Urothelium cell line (cell line): ENCODE measurements around the gene OR2M4.
"Not testable (repeated sequence)": the region's sequence is repeated elsewhere in the genome, so short reads cannot be mapped to it uniquely, and the experiment has no call there.

Experiments
- DNase-seq: peaks from one replicate; pipeline ENCODE4 v3.0.0; 2011; ENCODE audit warnings: low spot score, mixed read lengths
- FAIRE-seq: peaks from 2 replicates; lab custom pipeline; 2011; peaks lifted over from hg19 to GRCh38; lab: Jason Lieb, UNC

OR2M4 gene

GRCh38 chr1:248231117-248231516 is at the start of gene OR2M4:
OR2M4 (plus strand) TSS chr1:248231417; CDS start chr1:248238929, 7,512 bp downstream.
- no peak for DNase-seq
- no peak for FAIRE-seq

GRCh38 chr1:248183996-248184395 is 47.2 kb upstream of the OR2M4 start:
- no peak for DNase-seq
- FAIRE-seq: no peak

- no peak for FAIRE-seq
Measured at GRCh38 chr1:248187363-248187762, 43.9 kb upstream of the OR2M4 start.

GRCh38 chr1:248189026-248189425 is 42.2 kb upstream of the OR2M4 start:
- DNase-seq: no peak
- no peak for FAIRE-seq

More at GRCh38 chr1:248187363-248187762, 43.9 kb upstream of the OR2M4 start:
- no peak for DNase-seq

GRCh38 chr1:248194117-248194516 is 37.1 kb upstream of the OR2M4 start:
- DNase-seq (no peak), FAIRE-seq (no peak)

- DNase-seq: no peak
- FAIRE-seq: no peak
Measured at GRCh38 chr1:248196965-248197364, 34.3 kb upstream of the OR2M4 start, which contains the start of gene OR2M3. OR2M3 (plus strand) TSS chr1:248197265; CDS start chr1:248203068, 5,803 bp downstream.

GRCh38 chr1:248215880-248216279 is 15.3 kb upstream of the OR2M4 start:
- FAIRE-seq (no peak), DNase-seq (no peak)

GRCh38 chr1:248225537-248225936 is 5.7 kb upstream of the OR2M4 start:
- FAIRE-seq (no peak), DNase-seq (no peak)

- FAIRE-seq: no peak
- DNase-seq: no peak
Measured at GRCh38 chr1:248229360-248229908, 1.8 kb upstream of the OR2M4 start.

GRCh38 chr1:248239478-248239877 is 8.3 kb downstream of the OR2M4 start:
- DNase-seq (no peak), FAIRE-seq (no peak)

GRCh38 chr1:248243204-248243603 is 12.0 kb downstream of the OR2M4 start:
- no peak for FAIRE-seq
- peak; percentile 73 for DNase-seq

- not testable (repeated sequence) for DNase-seq, FAIRE-seq
Measured at GRCh38 chr1:248259309-248259708, 28.1 kb downstream of the OR2M4 start.

- DNase-seq (no peak), FAIRE-seq (no peak)
Measured at GRCh38 chr1:248268178-248268577, 37.0 kb downstream of the OR2M4 start.

- not testable (repeated sequence) for FAIRE-seq, DNase-seq
Measured at GRCh38 chr1:248273225-248273624, 42.0 kb downstream of the OR2M4 start.

GRCh38 chr1:248277876-248278275 is 46.7 kb downstream of the OR2M4 start, which contains the start of gene OR2T33:
OR2T33 (minus strand) TSS chr1:248277976; CDS start chr1:248273814, 4,162 bp downstream.
- DNase-seq (no peak), FAIRE-seq (no peak)

- FAIRE-seq: no peak
Measured at GRCh38 chr1:248288391-248288790, 57.2 kb downstream of the OR2M4 start.

More at GRCh38 chr1:248288391-248288790, 57.2 kb downstream of the OR2M4 start:
- DNase-seq: no peak
